SK-N-SH treated with all-trans-retinoic acid at 6 μM for 48 hours (cell line): ENCODE measurements around the gene ECEL1.

Experiments used
- ATAC-seq: fragments of 200-7000 bp; cut with Tn5 transposase; 3 replicates; pipeline ENCODE4 v1.9.1; 2020; ENCODE audit warnings: mild to moderate bottlenecking, moderate library complexity
- ARNTL ChIP-seq: fragments of 450-650 bp; formaldehyde crosslinking; IDR thresholded peaks from 2 replicates; pipeline ENCODE4 v1.5.0; 2020; ENCODE audit warnings: low read depth, mild to moderate bottlenecking, moderate library complexity, borderline replicate concordance
- BACH2 ChIP-seq: fragments of 250-450 bp; sonication (Bioruptor Pico); IDR thresholded peaks from 2 replicates; pipeline ENCODE4 v1.9.0; 2021; ENCODE audit warnings: mild to moderate bottlenecking, borderline replicate concordance
- CREB5 ChIP-seq: fragments of 250-450 bp; sonication (Bioruptor Pico); IDR thresholded peaks from 2 replicates; pipeline ENCODE4 v1.5.1; 2020; ENCODE audit warnings: low read depth, mild to moderate bottlenecking, moderate library complexity
- CSRNP3 ChIP-seq: fragments of 250-450 bp; sonication (Bioruptor Pico); IDR thresholded peaks from 2 replicates; pipeline ENCODE4 v1.5.1; 2021; ENCODE audit warnings: mild to moderate bottlenecking, moderate library complexity
- ESRRG ChIP-seq: fragments of 250-450 bp; sonication (Bioruptor Pico); IDR thresholded peaks from 2 replicates; pipeline ENCODE4 v1.6.1; 2021; ENCODE audit warnings: mild to moderate bottlenecking
- GLIS3 ChIP-seq: fragments of 250-450 bp; sonication (Bioruptor Pico); IDR thresholded peaks from 2 replicates; pipeline ENCODE4 v1.5.0; 2020; ENCODE audit warnings: mild to moderate bottlenecking, moderate library complexity
- ISL1 ChIP-seq: fragments of 250-450 bp; sonication (Bioruptor Pico); IDR thresholded peaks from 2 replicates; pipeline ENCODE4 v2.1.2; 2022; ENCODE audit warnings: mild to moderate bottlenecking, moderate library complexity
- OSR1 ChIP-seq: fragments of 250-450 bp; sonication (Bioruptor Pico); IDR thresholded peaks from 2 replicates; pipeline ENCODE4 v1.8.0; 2022; ENCODE audit warnings: moderate library complexity, mild to moderate bottlenecking, inconsistent platforms
- PPARA ChIP-seq: fragments of 250-450 bp; sonication (Bioruptor Pico); IDR thresholded peaks from 2 replicates; pipeline ENCODE4 v1.5.0; 2020; ENCODE audit warnings: mild to moderate bottlenecking, borderline replicate concordance
- RARB ChIP-seq: fragments of 250-450 bp; sonication (Bioruptor Pico); IDR thresholded peaks from 2 replicates; pipeline ENCODE4 v1.8.0; 2021; ENCODE audit warnings: mild to moderate bottlenecking, moderate library complexity
- SNAI2 ChIP-seq: fragments of 250-450 bp; sonication (Bioruptor Pico); IDR thresholded peaks from 2 replicates; pipeline ENCODE4 v1.5.0; 2020; ENCODE audit warnings: mild to moderate bottlenecking, moderate library complexity
- TCF4 ChIP-seq: fragments of 250-450 bp; sonication (Bioruptor Pico); IDR thresholded peaks from 2 replicates; pipeline ENCODE4 v1.8.0; 2021; ENCODE audit warnings: mild to moderate bottlenecking, moderate library complexity, borderline replicate concordance
- TOX ChIP-seq: fragments of 250-450 bp; sonication (Bioruptor Pico); IDR thresholded peaks from 2 replicates; pipeline ENCODE4 v1.8.0; 2021; ENCODE audit warnings: mild to moderate bottlenecking, moderate library complexity, borderline replicate concordance
- TSHZ2 ChIP-seq: fragments of 250-450 bp; sonication (Bioruptor Pico); IDR thresholded peaks from 2 replicates; pipeline ENCODE4 v1.5.0; 2020; ENCODE audit warnings: mild to moderate bottlenecking, moderate library complexity
- ZC3H10 ChIP-seq: fragments of 250-450 bp; sonication (Bioruptor Pico); IDR thresholded peaks from 2 replicates; pipeline ENCODE4 v1.5.1; 2021; ENCODE audit warnings: mild to moderate bottlenecking, moderate library complexity
- ZFP3 ChIP-seq: fragments of 250-450 bp; sonication (Bioruptor Pico); IDR thresholded peaks from 2 replicates; pipeline ENCODE4 v1.5.0; 2020; ENCODE audit warnings: mild to moderate bottlenecking, moderate library complexity
- ZFP30 ChIP-seq: fragments of 450-650 bp; formaldehyde crosslinking; IDR thresholded peaks from 2 replicates; pipeline ENCODE4 v1.5.0; 2022; ENCODE audit warnings: mild to moderate bottlenecking, moderate library complexity
- ZNF565 ChIP-seq: fragments of 450-650 bp; formaldehyde crosslinking; conservative IDR thresholded peaks from 2 replicates; pipeline ENCODE4 v1.5.0; 2020; ENCODE audit warnings: low read depth, mild to moderate bottlenecking, moderate library complexity
- ZNF70 ChIP-seq: fragments of 450-650 bp; formaldehyde crosslinking; IDR thresholded peaks from 2 replicates; pipeline ENCODE4 v1.5.0; 2020; ENCODE audit warnings: mild to moderate bottlenecking, moderate library complexity
- ZNF8 ChIP-seq: fragments of 450-650 bp; formaldehyde crosslinking; IDR thresholded peaks from 2 replicates; pipeline ENCODE4 v1.5.0; 2020; ENCODE audit warnings: mild to moderate bottlenecking, moderate library complexity
- TF ChIP-seq, protein P1 (sequence below): fragments of 250-450 bp; sonication (Bioruptor Pico); IDR thresholded peaks from 2 replicates; pipeline ENCODE4 v1.8.0; 2020; ENCODE audit warnings: mild to moderate bottlenecking, moderate library complexity, borderline replicate concordance
- TF ChIP-seq, protein P2 (sequence below): fragments of 250-450 bp; sonication (Bioruptor Pico); IDR thresholded peaks from 2 replicates; pipeline ENCODE4 v1.8.0; 2021; ENCODE audit warnings: low read depth, mild to moderate bottlenecking, moderate library complexity, borderline replicate concordance

ECEL1 gene

DNA sequence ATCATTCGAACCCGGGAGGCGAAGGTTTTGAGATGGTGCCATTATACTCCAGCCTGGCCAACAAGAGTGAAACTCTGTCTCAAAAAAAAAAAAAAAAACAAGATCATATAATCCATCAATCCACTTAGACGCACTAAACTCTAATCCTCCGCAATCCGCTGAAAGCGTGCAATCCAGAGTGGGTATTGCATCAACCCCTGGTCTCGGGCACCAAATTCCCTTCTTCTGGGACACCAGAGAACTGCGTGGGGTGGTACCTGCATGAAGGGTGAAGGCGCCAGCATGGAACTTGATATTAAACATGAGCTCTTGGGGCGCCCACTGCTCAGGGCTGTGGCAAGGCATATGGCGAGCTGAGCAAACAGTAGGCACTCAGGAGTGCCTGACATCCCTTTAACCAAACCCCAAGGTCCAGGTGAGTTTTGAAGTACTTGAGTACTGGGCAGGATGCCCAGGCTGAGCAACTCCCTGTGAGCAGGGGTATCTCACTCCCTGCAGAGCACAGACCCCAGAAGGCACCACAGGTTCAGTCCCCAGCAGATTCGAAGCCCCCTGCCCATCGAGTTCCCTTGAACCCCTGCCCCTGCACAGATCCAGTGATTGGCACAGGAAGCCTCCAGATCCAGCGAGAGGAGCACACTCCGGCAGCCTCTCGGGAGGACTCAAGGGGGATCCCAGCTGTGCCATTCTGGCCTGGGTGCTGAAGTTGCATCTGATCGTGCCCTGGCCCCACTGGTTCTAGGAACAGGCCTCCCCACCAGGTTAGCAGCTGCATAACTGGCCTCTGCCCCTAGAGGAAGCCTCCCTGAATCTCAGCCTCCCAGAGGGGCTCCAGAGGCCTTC, 23.7 kb downstream of the ECEL1 start:
- ATAC-seq: no peak
- no peak for TF ChIP-seq TCF4
- TF ChIP-seq ZNF70: no peak
- no peak for TF ChIP-seq ZNF8 (CRISPR knock-in tag)
- TF ChIP-seq ESRRG: no peak

- TF ChIP-seq ARNTL (no peak), GLIS3 (no peak), BACH2 (CRISPR knock-in tag) (no peak), RARB (CRISPR knock-in tag) (no peak), CSRNP3 (CRISPR knock-in tag) (no peak), ZC3H10 (CRISPR knock-in tag) (no peak), OSR1 (CRISPR knock-in tag) (no peak), ZFP30 (CRISPR knock-in tag) (no peak), ZFP3 (CRISPR knock-in tag) (no peak), ZNF8 (CRISPR knock-in tag) (no peak)
- ATAC-seq: no peak
Measured at GRCh38 chr2:232460171-232460570, 27.5 kb downstream of the ECEL1 start.

GRCh38 chr2:232459419-232460035, 28.1 kb downstream of the ECEL1 start:
- no peak for ATAC-seq
- TF ChIP-seq ZNF70: no peak
- TF ChIP-seq TCF4: no peak
- TF ChIP-seq ZNF8 (CRISPR knock-in tag): no peak
- TF ChIP-seq ISL1 (CRISPR knock-in tag): no peak
- no peak for TF ChIP-seq ESRRG
- no peak for TF ChIP-seq CSRNP3 (CRISPR knock-in tag)
- no peak for TF ChIP-seq BACH2 (CRISPR knock-in tag)

GRCh38 chr2:232458661-232459418, 28.8 kb downstream of the ECEL1 start:
- no peak for ATAC-seq
- no peak for TF ChIP-seq ZC3H10 (CRISPR knock-in tag)
- TF ChIP-seq ISL1 (CRISPR knock-in tag): no peak
- no peak for TF ChIP-seq GLIS3
- no peak for TF ChIP-seq TOX (CRISPR knock-in tag)
- TF ChIP-seq, protein P1, sequence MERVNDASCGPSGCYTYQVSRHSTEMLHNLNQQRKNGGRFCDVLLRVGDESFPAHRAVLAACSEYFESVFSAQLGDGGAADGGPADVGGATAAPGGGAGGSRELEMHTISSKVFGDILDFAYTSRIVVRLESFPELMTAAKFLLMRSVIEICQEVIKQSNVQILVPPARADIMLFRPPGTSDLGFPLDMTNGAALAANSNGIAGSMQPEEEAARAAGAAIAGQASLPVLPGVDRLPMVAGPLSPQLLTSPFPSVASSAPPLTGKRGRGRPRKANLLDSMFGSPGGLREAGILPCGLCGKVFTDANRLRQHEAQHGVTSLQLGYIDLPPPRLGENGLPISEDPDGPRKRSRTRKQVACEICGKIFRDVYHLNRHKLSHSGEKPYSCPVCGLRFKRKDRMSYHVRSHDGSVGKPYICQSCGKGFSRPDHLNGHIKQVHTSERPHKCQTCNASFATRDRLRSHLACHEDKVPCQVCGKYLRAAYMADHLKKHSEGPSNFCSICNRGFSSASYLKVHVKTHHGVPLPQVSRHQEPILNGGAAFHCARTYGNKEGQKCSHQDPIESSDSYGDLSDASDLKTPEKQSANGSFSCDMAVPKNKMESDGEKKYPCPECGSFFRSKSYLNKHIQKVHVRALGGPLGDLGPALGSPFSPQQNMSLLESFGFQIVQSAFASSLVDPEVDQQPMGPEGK (CRISPR knock-in tag): no peak
- no peak for TF ChIP-seq ZNF565
- no peak for TF ChIP-seq ESRRG
- no peak for TF ChIP-seq ZNF8 (CRISPR knock-in tag)
- TF ChIP-seq, protein P2, sequence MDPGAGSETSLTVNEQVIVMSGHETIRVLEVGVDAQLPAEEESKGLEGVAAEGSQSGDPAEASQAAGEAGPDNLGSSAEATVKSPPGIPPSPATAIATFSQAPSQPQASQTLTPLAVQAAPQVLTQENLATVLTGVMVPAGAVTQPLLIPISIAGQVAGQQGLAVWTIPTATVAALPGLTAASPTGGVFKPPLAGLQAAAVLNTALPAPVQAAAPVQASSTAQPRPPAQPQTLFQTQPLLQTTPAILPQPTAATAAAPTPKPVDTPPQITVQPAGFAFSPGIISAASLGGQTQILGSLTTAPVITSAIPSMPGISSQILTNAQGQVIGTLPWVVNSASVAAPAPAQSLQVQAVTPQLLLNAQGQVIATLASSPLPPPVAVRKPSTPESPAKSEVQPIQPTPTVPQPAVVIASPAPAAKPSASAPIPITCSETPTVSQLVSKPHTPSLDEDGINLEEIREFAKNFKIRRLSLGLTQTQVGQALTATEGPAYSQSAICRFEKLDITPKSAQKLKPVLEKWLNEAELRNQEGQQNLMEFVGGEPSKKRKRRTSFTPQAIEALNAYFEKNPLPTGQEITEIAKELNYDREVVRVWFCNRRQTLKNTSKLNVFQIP: no peak
- TF ChIP-seq ZFP30 (CRISPR knock-in tag): no peak
- no peak for TF ChIP-seq SNAI2 (CRISPR knock-in tag)
- TF ChIP-seq ZFP3 (CRISPR knock-in tag): no peak
- no peak for TF ChIP-seq CREB5 (CRISPR knock-in tag)
- no peak for TF ChIP-seq OSR1 (CRISPR knock-in tag)
- TF ChIP-seq PPARA (CRISPR knock-in tag): no peak
- TF ChIP-seq RARB (CRISPR knock-in tag): no peak
- TF ChIP-seq TCF4: no peak
- no peak for TF ChIP-seq TSHZ2 (CRISPR knock-in tag)
